B cell (primary cell): ENCODE measurements around the gene DLGAP4. TPM values are rescaled to one million over a fixed set of nuclear protein-coding genes. Genes with fewer than 3 reads are reported as not detected.

Experiments
- ATAC-seq: fragments of 200-7000 bp; cut with Tn5 transposase; one replicate; pipeline ENCODE4 v1.10.0; 2021; ENCODE audit warnings: low read depth, mild to moderate bottlenecking, moderate number of reproducible peaks, moderate library complexity
- CTCF ChIA-PET: fragments of 350-600 bp; sonication (Branson Sonifier 250); formaldehyde crosslinking; loops from one replicate; lab custom pipeline; 2021; ENCODE audit warnings: antibody characterized with exemption, inconsistent platforms; lab: Charles Lee
- POLR2A ChIA-PET: fragments of 350-600 bp; sonication (Branson Sonifier 250); formaldehyde crosslinking; loops from one replicate; lab custom pipeline; 2021; ENCODE audit warnings: antibody characterized with exemption; lab: Charles Lee
- DNase-seq: peaks from one replicate; pipeline ENCODE4 v3.0.0; 2013
- H2AFZ ChIP-seq: 2 replicates; pipeline ENCODE4 v1.6.1; 2012; ENCODE audit warnings: mild to moderate bottlenecking, low read depth, low read length; ENCODE audit not compliant: insufficient read depth, poor library complexity, severe bottlenecking
- H3K27ac ChIP-seq, 2 donors: 1 replicate in 1 of 2; 2 replicates in 1 of 2; pipeline ENCODE4 v1.5.1; 2012 to 2013; ENCODE audit warnings: low read length in 2 of 2, mild to moderate bottlenecking in 2 of 2, moderate library complexity in 1 of 2
- H3K27me3 ChIP-seq, 4 experiments: fragments of 200-600 bp in 1 of 4; sonication (generic) in 1 of 4; replicated peaks in 1 of 4; 1 replicate in 2 of 4; 2 replicates in 2 of 4; pipeline versions ENCODE4 v1.6.1 to v1.7.0; 2013 to 2016; ENCODE audit warnings: low read length in 3 of 4, mild to moderate bottlenecking in 2 of 4, mixed read lengths in 1 of 4, moderate library complexity in 1 of 4; ENCODE audit not compliant: insufficient read depth in 4 of 4, control insufficient read depth in 3 of 4; ENCODE audit errors: control extremely low read depth in 1 of 4
- H3K36me3 ChIP-seq, 2 experiments: replicated peaks in 1 of 2; 1 replicate in 1 of 2; 2 replicates in 1 of 2; pipeline versions ENCODE4 v1.6.1 to v1.7.1; 2013; ENCODE audit warnings: low read length in 1 of 2; ENCODE audit not compliant: insufficient read depth in 2 of 2, control insufficient read depth in 1 of 2; ENCODE audit errors: control extremely low read depth in 1 of 2, extremely low read depth in 1 of 2
- H3K4me1 ChIP-seq, 2 donors: fragments of 200-600 bp in 1 of 2; sonication (generic) in 1 of 2; 1 replicate in 1 of 2; 2 replicates in 1 of 2; pipeline versions ENCODE4 v1.5.1 to v1.6.1; 2013 to 2017; ENCODE audit warnings: low read length in 2 of 2; ENCODE audit not compliant: control insufficient read depth in 2 of 2, insufficient read depth in 2 of 2
- H3K4me2 ChIP-seq: replicated peaks from 2 replicates; pipeline ENCODE3; 2012; ENCODE audit warnings: mild to moderate bottlenecking, low read depth, low read length; ENCODE audit not compliant: poor library complexity, severe bottlenecking
- H3K4me3 ChIP-seq, 5 experiments: fragments of 200-600 bp in 1 of 5; sonication (generic) in 1 of 5; 1 replicate in 3 of 5; 2 replicates in 2 of 5; pipeline versions ENCODE4 v1.5.1 to v1.7.0; 2011 to 2016; ENCODE audit warnings: low read length in 4 of 5, mild to moderate bottlenecking in 4 of 5, low read depth in 2 of 5, control low read depth in 1 of 5, moderate library complexity in 1 of 5; ENCODE audit not compliant: insufficient read depth in 1 of 5; ENCODE audit errors: control extremely low read depth in 1 of 5, extremely low read depth in 1 of 5
- H3K79me2 ChIP-seq: fragments of 200-600 bp; sonication (generic); one replicate; pipeline ENCODE4 v1.6.0; 2016; ENCODE audit warnings: low read length; ENCODE audit not compliant: control insufficient read depth, insufficient read depth
- H3K9ac ChIP-seq: fragments of 200-600 bp; sonication (generic); 2 replicates; pipeline ENCODE4 v1.6.1; 2017; ENCODE audit warnings: mild to moderate bottlenecking, low read length, moderate library complexity
- H3K9me3 ChIP-seq, 3 donors: one replicate each; pipeline versions ENCODE4 v1.6.1 to v1.7.1; 2013; ENCODE audit warnings: low read length in 2 of 3; ENCODE audit not compliant: control insufficient read depth in 2 of 3, insufficient read depth in 1 of 3; ENCODE audit errors: control extremely low read depth in 1 of 3
- H4K20me1 ChIP-seq: 2 replicates; pipeline ENCODE4 v1.6.0; 2012; ENCODE audit warnings: mild to moderate bottlenecking, low read length; ENCODE audit not compliant: insufficient read depth, control insufficient read depth, poor library complexity, severe bottlenecking
- H3K27ac Mint-ChIP-seq: one replicate; pipeline ENCODE4 v1.8.0; 2021; ENCODE audit warnings: mixed read lengths
- H3K27me3 Mint-ChIP-seq: one replicate; pipeline ENCODE4 v1.8.0; 2021; ENCODE audit warnings: mixed read lengths
- H3K4me1 Mint-ChIP-seq: one replicate; pipeline ENCODE4 v1.8.0; 2021; ENCODE audit warnings: mixed read lengths
- H3K4me3 Mint-ChIP-seq: one replicate; pipeline ENCODE4 v1.8.0; 2021; ENCODE audit warnings: mixed read lengths
- H3K9me3 Mint-ChIP-seq: one replicate; pipeline ENCODE4 v1.8.0; 2022; ENCODE audit warnings: mixed read lengths; ENCODE audit not compliant: insufficient read depth
- EZH2 ChIP-seq: IDR thresholded peaks from 2 replicates; pipeline ENCODE4 v1.6.1; 2012; ENCODE audit warnings: borderline replicate concordance, low read depth, mild to moderate bottlenecking, moderate library complexity, low read length; ENCODE audit not compliant: insufficient read depth, poor library complexity, severe bottlenecking
- WGBS: methylation state at CpG from one replicate; pipeline ENCODE4 v1.1.5; 2013; ENCODE audit warnings: missing lambda C conversion rate; ENCODE audit not compliant: insufficient coverage; 5-methylcytosine and 5-hydroxymethylcytosine counted together
- intact Hi-C: fragments of 100-400 bp; cut with micrococcal nuclease; formaldehyde crosslinking; loops from one replicate; pipeline ENCODE4 v1.10.0; 2022
- polyA plus RNA-seq: library from polyadenylated mRNA; depleted of rRNA; stranded (reverse); fragments of >200 nt; gene quantifications from 2 replicates; pipeline ENCODE4 v1.2.3, GENCODE V29; 2012
- total RNA-seq, 2 donors: library from RNA; stranded (reverse); fragments of 120-200 nt in 1 of 2; gene quantifications; 1 replicate in 1 of 2; 2 replicates in 1 of 2; pipeline versions ENCODE4 v1.2.3 to v1.2.4, GENCODE V29; 2013 to 2022
- TF ChIP-seq, protein P1 (sequence below): fragments of 200-600 bp; IDR thresholded peaks from one replicate; pipeline ENCODE4 v1.8.0; 2022; ENCODE audit warnings: antibody characterized with exemption, mild to moderate bottlenecking

The DLGAP4 gene
- total and polyA plus RNA-seq, 2 donors (not counting 1 experiment from before 2014, with no cell fraction given), result 68.8 to 87.8 TPM

DNA sequence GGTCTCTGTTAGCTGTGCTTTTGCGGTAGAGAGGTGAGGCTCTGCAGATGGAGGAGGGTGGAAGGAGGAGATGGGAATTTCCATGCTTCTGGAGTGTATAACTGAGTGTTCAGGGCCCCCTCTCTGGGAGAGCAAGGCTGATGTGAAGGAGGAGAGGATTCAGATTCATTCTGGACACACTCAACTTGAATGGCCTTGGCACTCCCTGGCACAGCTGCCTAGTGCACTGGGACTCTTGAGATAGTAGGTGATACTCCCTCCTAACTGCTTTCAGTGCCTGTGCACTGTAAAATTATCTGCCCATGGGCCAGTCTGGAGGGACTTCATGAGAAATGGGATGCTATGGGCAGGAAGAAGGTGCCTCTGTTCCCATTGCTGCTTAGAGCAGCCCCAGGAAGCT is 180.9 kb downstream of the DLGAP4 start:
- Histone ChIP-seq H3K4me3 (no peak overlapping the region), H3K4me1 (peaks cover 11 to 20% of the 10 kb centered on the region in 2 donors), H2AFZ (no peak overlapping the region), H3K9me3 (no peaks in the 10 kb centered on the region), H3K36me3 (peaks cover 1 to 8% of the 10 kb centered on the region in 2 experiments), H3K9ac (no peak overlapping the region), H3K4me2 (no peak overlapping the region), H3K79me2 (peaks cover 71% of the 10 kb centered on the region), H3K27ac (no peak overlapping the region), H4K20me1 (peaks cover 73% of the 10 kb centered on the region), H3K27me3 (no peaks in the 10 kb centered on the region)
- no peak for DNase-seq
- CTCF ChIA-PET, result no interaction called here
- Mint-ChIP-seq H3K4me3 (no peak overlapping the region), H3K4me1 (peaks cover 43% of the 10 kb centered on the region), H3K27me3 (no peaks in the 10 kb centered on the region), H3K9me3 (no peaks in the 10 kb centered on the region), H3K27ac (peak overlapping the region; percentile 3)
- POLR2A ChIA-PET, result no interaction called here
- intact Hi-C loops, result no loop called here
- no peak for ATAC-seq
- 100% methylated on average over 1 of the region's 1 CpG for WGBS
- TF ChIP-seq, protein P1, sequence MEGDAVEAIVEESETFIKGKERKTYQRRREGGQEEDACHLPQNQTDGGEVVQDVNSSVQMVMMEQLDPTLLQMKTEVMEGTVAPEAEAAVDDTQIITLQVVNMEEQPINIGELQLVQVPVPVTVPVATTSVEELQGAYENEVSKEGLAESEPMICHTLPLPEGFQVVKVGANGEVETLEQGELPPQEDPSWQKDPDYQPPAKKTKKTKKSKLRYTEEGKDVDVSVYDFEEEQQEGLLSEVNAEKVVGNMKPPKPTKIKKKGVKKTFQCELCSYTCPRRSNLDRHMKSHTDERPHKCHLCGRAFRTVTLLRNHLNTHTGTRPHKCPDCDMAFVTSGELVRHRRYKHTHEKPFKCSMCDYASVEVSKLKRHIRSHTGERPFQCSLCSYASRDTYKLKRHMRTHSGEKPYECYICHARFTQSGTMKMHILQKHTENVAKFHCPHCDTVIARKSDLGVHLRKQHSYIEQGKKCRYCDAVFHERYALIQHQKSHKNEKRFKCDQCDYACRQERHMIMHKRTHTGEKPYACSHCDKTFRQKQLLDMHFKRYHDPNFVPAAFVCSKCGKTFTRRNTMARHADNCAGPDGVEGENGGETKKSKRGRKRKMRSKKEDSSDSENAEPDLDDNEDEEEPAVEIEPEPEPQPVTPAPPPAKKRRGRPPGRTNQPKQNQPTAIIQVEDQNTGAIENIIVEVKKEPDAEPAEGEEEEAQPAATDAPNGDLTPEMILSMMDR, result no peak
- TF ChIP-seq EZH2, result no peak

DNA sequence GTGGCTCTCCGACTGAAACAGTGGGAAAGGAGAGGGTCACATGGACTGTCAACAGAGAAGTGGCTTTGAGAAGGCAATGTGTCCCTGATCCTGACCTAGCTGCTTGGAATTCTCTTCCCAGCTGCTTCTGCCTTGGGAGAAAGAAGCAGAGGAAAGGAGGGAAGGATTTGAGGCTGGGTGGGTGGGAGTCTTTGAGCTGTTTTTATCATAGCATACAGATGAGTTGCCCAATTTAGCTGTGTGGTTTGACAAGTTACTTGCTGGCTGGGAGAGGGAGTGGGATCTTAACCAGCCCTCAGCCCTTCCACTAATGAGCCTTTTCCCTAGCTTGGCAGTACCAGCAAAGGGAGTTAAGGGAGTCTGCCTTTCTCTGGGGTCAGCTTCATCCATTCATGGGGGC is 184.1 kb downstream of the DLGAP4 start:
- DNase-seq, result no peak
- Histone ChIP-seq H3K9ac (no peak overlapping the region), H3K4me1 (peaks cover 17 to 18% of the 10 kb centered on the region in 2 donors), H3K79me2 (peaks cover 70% of the 10 kb centered on the region), H3K4me2 (no peak overlapping the region), H3K27ac (peak overlapping the region in 1 of 2 donors; percentile 13), H4K20me1 (peaks cover 69% of the 10 kb centered on the region), H3K4me3 (no peak overlapping the region), H2AFZ (no peak overlapping the region), H3K9me3 (no peaks in the 10 kb centered on the region), H3K27me3 (no peaks in the 10 kb centered on the region), H3K36me3 (peaks cover 1 to 7% of the 10 kb centered on the region in 2 experiments)
- Mint-ChIP-seq H3K9me3 (no peaks in the 10 kb centered on the region), H3K27me3 (no peaks in the 10 kb centered on the region), H3K27ac (no peak overlapping the region), H3K4me1 (peaks cover 47% of the 10 kb centered on the region), H3K4me3 (no peak overlapping the region)
- TF ChIP-seq EZH2, result no peak
- TF ChIP-seq, protein P1, result no peak
- CTCF ChIA-PET, result interaction anchor here (0.7 kb wide), 1 partner anchor 42 kb away, joined by 4 read pairs; no protein-coding TSS in a partner anchor
- no peak for ATAC-seq
- intact Hi-C loops, result no loop called here
- WGBS, result no CpG with 5 or more reads among the region's 1 CpG
- POLR2A ChIA-PET, result no interaction called here
